Suprapubic skin (tissue), 4 donors: Measurements from ENCODE around the gene ARHGDIG. TPM values are rescaled to one million over a fixed set of nuclear protein-coding genes. Genes with fewer than 3 reads are reported as not detected.
"Not testable (repeated sequence)": the region's sequence is repeated elsewhere in the genome, so short reads cannot be mapped to it uniquely, and the experiment has no call there.

Experiments
- DNase-seq, 2 donors: peaks; one replicate each; pipeline ENCODE4 v3.0.0-alpha.2; 2019; ENCODE audit warnings: low spot score in 2 of 2
- H3K27ac ChIP-seq: fragments of 200-600 bp; sonication (generic); one replicate; pipeline ENCODE4 v1.5.1; 2019
- H3K27me3 ChIP-seq: fragments of 200-600 bp; sonication (generic); one replicate; pipeline ENCODE4 v1.5.1; 2019
- H3K36me3 ChIP-seq: fragments of 200-600 bp; sonication (generic); one replicate; pipeline ENCODE4 v1.5.1; 2019
- H3K4me1 ChIP-seq: fragments of 200-600 bp; sonication (generic); one replicate; pipeline ENCODE4 v1.5.1; 2019
- H3K4me3 ChIP-seq: fragments of 200-600 bp; sonication (generic); one replicate; pipeline ENCODE4 v1.5.1; 2019; ENCODE audit warnings: mild to moderate bottlenecking
- H3K9me3 ChIP-seq: fragments of 200-600 bp; sonication (generic); one replicate; pipeline ENCODE4 v1.5.1; 2019
- EP300 ChIP-seq: sonication (generic); formaldehyde crosslinking; IDR thresholded peaks from one replicate; pipeline ENCODE4 v1.6.1; 2017; ENCODE audit warnings: antibody characterized with exemption
- POLR2A ChIP-seq, 2 donors: fragments of 450-650 bp; IDR thresholded peaks; one replicate each; pipeline ENCODE4 v1.6.1; 2017; ENCODE audit warnings: antibody characterized with exemption in 2 of 2, mild to moderate bottlenecking in 2 of 2, moderate library complexity in 2 of 2
- POLR2AphosphoS5 ChIP-seq, 3 donors: sonication (generic); formaldehyde crosslinking; IDR thresholded peaks; one replicate each; pipeline ENCODE4 v1.6.1; 2017; ENCODE audit warnings: antibody characterized with exemption in 3 of 3
- whole genome bisulfite sequencing: methylation state at CpG from one replicate; pipeline ENCODE4 v1.1.5; 2018; 5-methylcytosine and 5-hydroxymethylcytosine counted together
- total RNA-seq, 4 donors: library from RNA; depleted of rRNA; stranded (reverse); fragments of >200 nt; gene quantifications; one replicate each; pipeline ENCODE4 v1.1.0, GENCODE V29; 2016
- TF ChIP-seq, protein P1 (sequence below), 2 donors: fragments of 200-600 bp in 1 of 2; fragments of 450-650 bp in 1 of 2; sonication (generic) in 1 of 2; IDR thresholded peaks; one replicate each; pipeline ENCODE4 v1.5.1; 2016 to 2019; ENCODE audit warnings: antibody characterized with exemption in 2 of 2, mild to moderate bottlenecking in 1 of 2, moderate library complexity in 1 of 2

The ARHGDIG gene
- total RNA-seq, 4 donors from 2014 or later: not detected

DNA sequence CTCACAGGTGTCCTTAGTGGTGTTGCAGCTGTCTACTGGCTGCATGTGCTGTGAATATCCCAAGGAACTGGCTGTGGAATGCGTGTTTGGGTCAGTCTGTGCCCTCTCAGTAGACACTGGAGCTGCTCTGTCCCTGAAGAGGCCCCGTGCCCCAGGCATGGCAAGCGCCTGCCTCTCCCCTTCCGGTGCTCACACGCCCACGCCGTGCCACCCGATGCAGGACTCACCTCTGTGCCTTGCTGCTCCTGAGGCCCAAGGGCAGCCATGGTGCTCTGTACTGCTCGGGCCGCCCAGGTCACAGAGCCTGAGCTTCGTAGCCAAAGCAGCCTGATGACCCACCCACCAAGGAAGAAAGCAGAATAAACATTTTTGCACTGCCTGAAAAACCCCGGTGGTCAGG is 14.7 kb upstream of the ARHGDIG start:
- no peak overlapping the region for H3K27ac ChIP-seq
- H3K9me3 ChIP-seq: no peaks in the 10 kb centered on the region
- H3K27me3 ChIP-seq: no peaks in the 10 kb centered on the region
- no peak for TF ChIP-seq EP300
- no peak for TF ChIP-seq POLR2AphosphoS5 (IDR thresholded peaks at IDR 0.05)
- TF ChIP-seq, protein P1, sequence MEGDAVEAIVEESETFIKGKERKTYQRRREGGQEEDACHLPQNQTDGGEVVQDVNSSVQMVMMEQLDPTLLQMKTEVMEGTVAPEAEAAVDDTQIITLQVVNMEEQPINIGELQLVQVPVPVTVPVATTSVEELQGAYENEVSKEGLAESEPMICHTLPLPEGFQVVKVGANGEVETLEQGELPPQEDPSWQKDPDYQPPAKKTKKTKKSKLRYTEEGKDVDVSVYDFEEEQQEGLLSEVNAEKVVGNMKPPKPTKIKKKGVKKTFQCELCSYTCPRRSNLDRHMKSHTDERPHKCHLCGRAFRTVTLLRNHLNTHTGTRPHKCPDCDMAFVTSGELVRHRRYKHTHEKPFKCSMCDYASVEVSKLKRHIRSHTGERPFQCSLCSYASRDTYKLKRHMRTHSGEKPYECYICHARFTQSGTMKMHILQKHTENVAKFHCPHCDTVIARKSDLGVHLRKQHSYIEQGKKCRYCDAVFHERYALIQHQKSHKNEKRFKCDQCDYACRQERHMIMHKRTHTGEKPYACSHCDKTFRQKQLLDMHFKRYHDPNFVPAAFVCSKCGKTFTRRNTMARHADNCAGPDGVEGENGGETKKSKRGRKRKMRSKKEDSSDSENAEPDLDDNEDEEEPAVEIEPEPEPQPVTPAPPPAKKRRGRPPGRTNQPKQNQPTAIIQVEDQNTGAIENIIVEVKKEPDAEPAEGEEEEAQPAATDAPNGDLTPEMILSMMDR (IDR thresholded peaks at IDR 0.05): no peak
- TF ChIP-seq POLR2A (IDR thresholded peaks at IDR 0.05): no peak
- 10% methylated on average over 2 of the region's 12 CpGs for WGBS
- peaks cover 49% of the 10 kb centered on the region for H3K36me3 ChIP-seq
- peaks cover 16% of the 10 kb centered on the region for H3K4me1 ChIP-seq
- no peak overlapping the region for H3K4me3 ChIP-seq
- no peak for DNase-seq

DNA sequence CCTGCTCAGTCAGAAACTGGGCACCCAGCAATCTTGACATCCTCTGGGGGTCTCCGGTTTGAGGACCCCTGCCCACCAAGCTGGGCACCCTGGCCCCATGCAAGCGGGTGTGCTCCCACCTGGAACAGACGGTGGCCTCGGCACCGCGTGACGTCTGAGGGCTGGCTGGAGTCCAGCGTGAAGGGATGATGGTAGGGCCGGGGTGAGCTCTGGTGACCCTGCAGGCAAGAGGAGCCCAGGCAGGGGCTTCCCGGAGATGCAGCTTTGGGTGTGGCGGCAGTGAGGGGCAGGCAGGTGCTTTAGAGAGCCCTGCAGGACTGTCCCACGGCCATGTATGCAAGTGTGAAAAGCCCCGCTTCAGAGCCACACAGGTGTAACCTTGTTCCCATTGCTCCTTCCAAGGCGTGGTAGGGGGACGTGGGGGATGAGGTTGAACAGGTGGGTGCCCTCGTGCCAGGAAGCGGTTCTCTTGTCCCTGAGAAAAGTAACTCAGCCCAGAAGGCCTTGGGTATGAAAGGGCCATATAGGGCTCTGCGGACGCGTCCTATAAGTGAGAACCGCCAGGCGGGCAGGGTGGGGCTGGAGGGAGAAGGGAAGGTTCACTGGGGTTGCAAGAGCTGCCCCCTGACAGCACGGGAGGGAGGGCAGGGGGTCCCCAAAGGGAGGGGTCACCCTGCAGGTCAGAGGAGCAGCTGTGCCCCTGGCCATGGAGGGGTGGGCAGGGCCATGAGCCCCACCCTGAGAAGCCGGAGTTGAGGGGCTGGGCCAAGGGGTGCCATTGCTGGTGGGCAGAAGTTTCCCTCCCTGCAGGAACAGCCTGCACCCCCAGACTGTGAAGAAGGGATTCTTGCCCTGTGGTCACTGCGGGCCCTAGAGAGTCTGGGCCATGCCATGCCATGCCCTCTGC is 13.9 kb upstream of the ARHGDIG start:
- WGBS: 64% methylated on average over 15 of the region's 25 CpGs
- Histone ChIP-seq H3K4me1 (peaks cover 16% of the 10 kb centered on the region), H3K27me3 (no peaks in the 10 kb centered on the region), H3K4me3 (no peak overlapping the region), H3K36me3 (peaks cover 41% of the 10 kb centered on the region), H3K27ac (no peak overlapping the region), H3K9me3 (no peaks in the 10 kb centered on the region)
- DNase-seq: no peak
- TF ChIP-seq POLR2AphosphoS5 (IDR thresholded peaks at IDR 0.05): no peak
- no peak for TF ChIP-seq POLR2A (IDR thresholded peaks at IDR 0.05)
- TF ChIP-seq, protein P1 (IDR thresholded peaks at IDR 0.05): no peak
- no peak for TF ChIP-seq EP300

DNA sequence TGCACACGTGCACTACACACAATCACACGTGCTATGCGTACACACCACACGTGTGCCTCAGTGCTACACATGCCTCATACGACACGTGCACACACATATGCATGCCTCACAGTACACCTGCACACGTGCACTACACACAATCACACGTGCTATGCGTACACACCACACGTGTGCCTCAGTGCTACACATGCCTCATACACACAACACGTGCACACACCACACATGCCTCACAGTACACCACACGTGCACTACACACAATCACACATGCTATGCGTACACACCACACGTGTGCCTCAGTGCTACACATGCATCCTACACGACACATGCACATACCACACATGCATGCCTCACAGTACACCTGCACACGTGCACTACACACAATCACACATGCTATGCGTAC is 12.8 kb upstream of the ARHGDIG start:
- WGBS: 80% methylated on average over 17 of the region's 17 CpGs
- Histone ChIP-seq H3K36me3 (peaks cover 30% of the 10 kb centered on the region), H3K4me1 (peaks cover 16% of the 10 kb centered on the region)
- not testable (repeated sequence) for H3K27ac ChIP-seq, H3K27me3 ChIP-seq, H3K4me3 ChIP-seq, DNase-seq, H3K9me3 ChIP-seq

DNA sequence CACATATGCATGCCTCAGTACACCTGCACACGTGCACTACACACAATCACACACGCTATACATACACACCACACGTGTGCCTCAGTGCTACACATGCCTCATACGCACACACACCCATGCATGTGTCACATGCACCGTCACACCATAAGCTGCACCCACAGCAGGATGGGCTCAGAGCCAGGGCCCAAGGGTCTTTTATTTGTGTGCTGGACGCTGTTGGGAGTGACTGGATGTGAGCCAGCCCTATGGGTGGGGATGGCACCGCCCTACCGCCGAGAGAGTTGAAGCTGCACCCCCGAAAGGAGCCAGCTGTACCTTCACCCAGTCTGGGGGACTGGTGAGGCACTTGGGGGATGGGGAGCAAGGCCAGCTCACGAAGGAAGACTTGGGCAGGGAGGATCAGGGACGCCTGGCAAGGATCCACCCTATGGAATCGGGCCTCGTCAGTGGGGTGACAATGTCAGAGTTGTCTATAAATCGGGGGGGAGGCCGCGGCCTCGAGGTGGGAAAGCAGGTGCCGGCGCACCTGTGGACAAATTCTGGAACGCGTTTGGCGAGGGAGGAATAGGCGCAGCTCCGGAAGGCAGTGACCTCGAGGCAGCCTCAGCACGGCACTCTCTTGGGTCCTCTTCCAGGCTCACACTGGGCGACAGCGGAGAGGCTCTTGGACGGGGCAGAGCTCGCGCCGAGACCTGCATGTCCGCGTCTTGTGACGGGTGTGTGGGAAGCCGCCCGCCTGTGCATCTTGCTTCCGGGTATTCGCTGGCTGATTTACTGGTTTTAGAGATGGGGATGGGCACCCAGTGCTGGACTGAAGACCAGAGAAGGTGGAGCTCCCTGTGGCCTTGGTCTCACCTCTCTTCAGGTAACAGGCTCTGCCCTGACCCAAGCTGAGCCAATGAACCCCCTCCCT is 12.0 kb upstream of the ARHGDIG start:
- no peak for DNase-seq
- peaks cover 16% of the 10 kb centered on the region for H3K4me1 ChIP-seq
- no peak overlapping the region for H3K4me3 ChIP-seq
- H3K27ac ChIP-seq: no peak overlapping the region
- no peaks in the 10 kb centered on the region for H3K27me3 ChIP-seq
- WGBS: 42% methylated on average over 24 of the region's 40 CpGs
- H3K9me3 ChIP-seq: no peaks in the 10 kb centered on the region
- peaks cover 22% of the 10 kb centered on the region for H3K36me3 ChIP-seq
- TF ChIP-seq POLR2A (IDR thresholded peaks at IDR 0.05): no peak
- TF ChIP-seq, protein P1 (IDR thresholded peaks at IDR 0.05): no peak
- TF ChIP-seq POLR2AphosphoS5 (IDR thresholded peaks at IDR 0.05): no peak
- no peak for TF ChIP-seq EP300

DNA sequence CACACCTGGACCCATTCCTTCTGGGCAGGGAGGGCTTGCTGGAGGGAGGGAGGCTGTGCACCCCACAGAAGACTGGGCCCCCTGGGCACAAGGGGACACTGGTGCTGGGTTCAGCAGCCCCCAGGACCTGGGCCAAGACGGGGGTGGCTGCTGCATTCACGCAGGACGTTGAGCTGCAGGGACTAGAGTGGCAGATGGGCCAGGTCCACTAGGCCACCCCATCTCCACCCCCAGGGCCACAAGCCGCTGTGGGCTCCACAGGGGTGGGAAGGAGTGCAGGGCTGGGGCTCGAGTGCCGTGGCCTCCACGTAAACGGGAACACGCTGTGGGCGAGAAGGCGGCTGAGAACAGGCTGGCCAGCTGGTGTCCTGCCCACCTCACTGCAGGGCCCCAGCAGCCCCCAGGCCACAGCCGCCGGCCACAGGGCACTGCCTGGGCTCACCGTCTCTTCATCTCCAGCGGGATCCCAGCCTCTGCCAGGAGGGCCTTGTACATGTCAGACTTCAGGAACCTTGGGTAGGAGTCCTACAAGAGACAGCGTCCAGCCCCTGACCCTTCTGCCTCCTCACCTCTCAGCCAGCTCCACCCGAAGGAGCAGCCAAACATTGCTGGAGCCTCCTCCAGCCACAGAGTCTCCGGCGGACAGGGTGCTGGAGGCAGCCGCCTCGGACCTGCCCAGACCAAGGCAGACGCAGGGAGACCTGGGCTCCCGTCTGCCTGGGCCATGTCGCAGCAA is 11.2 kb upstream of the ARHGDIG start:
- H3K9me3 ChIP-seq: no peaks in the 10 kb centered on the region
- peaks cover 5% of the 10 kb centered on the region for H3K27me3 ChIP-seq
- H3K4me3 ChIP-seq: no peak overlapping the region
- TF ChIP-seq EP300 (no peak), POLR2A (IDR thresholded peaks at IDR 0.05) (no peak), POLR2AphosphoS5 (IDR thresholded peaks at IDR 0.05) (no peak)
- TF ChIP-seq, protein P1 (IDR thresholded peaks at IDR 0.05): no peak
- no peak overlapping the region for H3K27ac ChIP-seq
- H3K4me1 ChIP-seq: peaks cover 16% of the 10 kb centered on the region
- DNase-seq: no peak
- 86% methylated on average over 10 of the region's 24 CpGs for WGBS
- H3K36me3 ChIP-seq: peaks cover 13% of the 10 kb centered on the region
